Osteoblast (primary cell): ENCODE measurements around the gene OR2AT4. TPM values are rescaled to one million over a fixed set of nuclear protein-coding genes. Genes with fewer than 3 reads are reported as not detected.
A peak's percentile ranks its signal among the peaks of the same experiment; 100 is the strongest.

Experiments
- DNase-seq: peaks from one replicate; pipeline ENCODE4 v3.0.0; 2011; ENCODE audit warnings: low spot score, mixed read lengths; ENCODE audit not compliant: insufficient read length; ENCODE audit errors: missing footprints
- H2AFZ ChIP-seq: 2 replicates; pipeline ENCODE4 v1.6.0; 2011; ENCODE audit warnings: mild to moderate bottlenecking, low read length
- H3K27ac ChIP-seq: 2 replicates; pipeline ENCODE4 v1.5.1; 2011; ENCODE audit warnings: mild to moderate bottlenecking, low read depth, low read length, moderate library complexity
- H3K27me3 ChIP-seq: 2 replicates; pipeline ENCODE4 v1.6.0; 2012; ENCODE audit warnings: mild to moderate bottlenecking, control low read depth, inconsistent platforms, low read length, moderate library complexity; ENCODE audit not compliant: insufficient read depth
- H3K36me3 ChIP-seq: 2 replicates; pipeline ENCODE4 v1.5.1; 2011; ENCODE audit warnings: mild to moderate bottlenecking, low read length, control low read depth, moderate library complexity; ENCODE audit not compliant: insufficient read depth
- H3K4me1 ChIP-seq: 2 replicates; pipeline ENCODE4 v1.5.1; 2011; ENCODE audit warnings: mild to moderate bottlenecking, low read length, control low read depth, moderate library complexity; ENCODE audit not compliant: insufficient read depth
- H3K4me2 ChIP-seq: 2 replicates; pipeline ENCODE4 v1.6.0; 2011; ENCODE audit warnings: mild to moderate bottlenecking, low read length; ENCODE audit not compliant: insufficient read depth
- H3K4me3 ChIP-seq: fragments of 200-600 bp; sonication (generic); 3 replicates; pipeline ENCODE4 v1.5.1; 2012; ENCODE audit warnings: mild to moderate bottlenecking, low read length, inconsistent platforms; ENCODE audit not compliant: insufficient read depth
- H3K79me2 ChIP-seq: 2 replicates; pipeline ENCODE4 v1.6.0; 2012; ENCODE audit warnings: mild to moderate bottlenecking, low read length, control low read depth, inconsistent platforms; ENCODE audit not compliant: insufficient read depth
- H3K9me3 ChIP-seq: 2 replicates; pipeline ENCODE4 v1.5.1; 2011; ENCODE audit warnings: low read depth, low read length, control low read depth
- H4K20me1 ChIP-seq: 2 replicates; pipeline ENCODE4 v1.6.0; 2012; ENCODE audit warnings: mild to moderate bottlenecking, low read length, control low read depth; ENCODE audit not compliant: insufficient read depth
- CTCF ChIP-seq: IDR thresholded peaks from 2 replicates; pipeline ENCODE4 v1.5.1; 2011; ENCODE audit warnings: mild to moderate bottlenecking, low read depth, low read length, moderate library complexity; ENCODE audit errors: extremely low read depth
- total RNA-seq: library from RNA; depleted of rRNA; stranded (reverse); fragments of >200 nt; gene quantifications from 2 replicates; pipeline ENCODE4 v1.2.3, GENCODE V29; 2012

Gene OR2AT4
- total RNA-seq, 1 donor: not detected

GRCh38 chr11:75143420-75143731 is 46.7 kb upstream of the OR2AT4 start:
- no peaks in the 10 kb centered on the region for H4K20me1 ChIP-seq
- no peaks in the 10 kb centered on the region for H3K9me3 ChIP-seq
- H3K27me3 ChIP-seq: peaks cover 22% of the 10 kb centered on the region
- H3K27ac ChIP-seq: no peak overlapping the region
- peak overlapping the region; percentile 87 for H2AFZ ChIP-seq
- TF ChIP-seq CTCF: no peak
- DNase-seq: no peak
- H3K4me1 ChIP-seq: peaks cover 10% of the 10 kb centered on the region
- H3K4me3 ChIP-seq: no peak overlapping the region
- H3K36me3 ChIP-seq: no peaks in the 10 kb centered on the region
- peak overlapping the region; percentile 51 for H3K4me2 ChIP-seq
- H3K79me2 ChIP-seq: no peaks in the 10 kb centered on the region

GRCh38 chr11:75142714-75143419 is 46.2 kb upstream of the OR2AT4 start:
- no peak for TF ChIP-seq CTCF
- Histone ChIP-seq H3K79me2 (no peaks in the 10 kb centered on the region), H3K4me2 (peak overlapping the region; percentile 51), H3K36me3 (no peaks in the 10 kb centered on the region), H3K27me3 (peaks cover 26% of the 10 kb centered on the region), H3K9me3 (no peaks in the 10 kb centered on the region), H3K4me3 (no peak overlapping the region), H3K4me1 (peaks cover 10% of the 10 kb centered on the region), H2AFZ (peak overlapping the region; percentile 87), H3K27ac (peak overlapping the region; percentile 57), H4K20me1 (no peaks in the 10 kb centered on the region)
- peak; percentile 99 for DNase-seq

- peaks cover 10% of the 10 kb centered on the region for H3K4me1 ChIP-seq
- no peak overlapping the region for H3K27ac ChIP-seq
- DNase-seq: peak; percentile 19
- H3K9me3 ChIP-seq: no peaks in the 10 kb centered on the region
- H3K4me2 ChIP-seq: no peak overlapping the region
- H2AFZ ChIP-seq: no peak overlapping the region
- H3K27me3 ChIP-seq: peaks cover 23% of the 10 kb centered on the region
- no peaks in the 10 kb centered on the region for H4K20me1 ChIP-seq
- H3K79me2 ChIP-seq: no peaks in the 10 kb centered on the region
- TF ChIP-seq CTCF: no peak
- no peak overlapping the region for H3K4me3 ChIP-seq
- H3K36me3 ChIP-seq: no peaks in the 10 kb centered on the region
Observed at GRCh38 chr11:75141166-75141565, 44.5 kb upstream of the OR2AT4 start.

- Histone ChIP-seq H3K27me3 (peaks cover 20% of the 10 kb centered on the region), H3K4me1 (peaks cover 10% of the 10 kb centered on the region), H3K36me3 (no peaks in the 10 kb centered on the region), H3K4me3 (no peak overlapping the region), H3K27ac (no peak overlapping the region), H3K9me3 (no peaks in the 10 kb centered on the region), H2AFZ (no peak overlapping the region), H3K4me2 (no peak overlapping the region), H3K79me2 (no peaks in the 10 kb centered on the region), H4K20me1 (no peaks in the 10 kb centered on the region)
- peak; percentile 86 for DNase-seq
- peak; percentile 94 for TF ChIP-seq CTCF
Observed at GRCh38 chr11:75140269-75141138, 43.8 kb upstream of the OR2AT4 start.
